SW 1271 (cell line): ENCODE measurements around the gene ARHGAP35.
"Not testable (repeated sequence)": the region's sequence is repeated elsewhere in the genome, so short reads cannot be mapped to it uniquely, and the experiment has no call there.

Experiments used
- DNase-seq, 2 experiments: peaks; one replicate each; lab custom pipeline; 2025; lab: John Stamatoyannopoulos, UW

Gene ARHGAP35

GRCh38 chr19:46871173-46871572 lies 10.4 kb downstream of the ARHGAP35 start:
- not testable (repeated sequence) for DNase-seq

GRCh38 chr19:46872967-46873366 lies 12.2 kb downstream of the ARHGAP35 start:
- no peak for DNase-seq

- DNase-seq, result no peak
Measured at GRCh38 chr19:46875234-46875633, 14.4 kb downstream of the ARHGAP35 start.

- no peak for DNase-seq
Measured at GRCh38 chr19:46875657-46876056, 14.9 kb downstream of the ARHGAP35 start.

- DNase-seq, result peak in 1 of 2 experiments; percentile 10
Measured at GRCh38 chr19:46878613-46879375, 18.0 kb downstream of the ARHGAP35 start.

GRCh38 chr19:46880431-46880830 lies 19.6 kb downstream of the ARHGAP35 start:
- no peak for DNase-seq

- DNase-seq, result no peak
Measured at GRCh38 chr19:46881092-46881491, 20.3 kb downstream of the ARHGAP35 start.

GRCh38 chr19:46882034-46882433 lies 21.2 kb downstream of the ARHGAP35 start:
- DNase-seq, result no peak

- DNase-seq, result not testable (repeated sequence)
Measured at GRCh38 chr19:46882751-46883150, 22.0 kb downstream of the ARHGAP35 start.

GRCh38 chr19:46885411-46885810 lies 24.6 kb downstream of the ARHGAP35 start:
- DNase-seq, result no peak

- no peak for DNase-seq
Measured at GRCh38 chr19:46886546-46887239, 25.9 kb downstream of the ARHGAP35 start.

GRCh38 chr19:46887240-46887782 lies 26.5 kb downstream of the ARHGAP35 start:
- no peak for DNase-seq

- DNase-seq, result peak in 1 of 2 experiments; percentile 32
Measured at GRCh38 chr19:46890423-46891170, 29.8 kb downstream of the ARHGAP35 start.

- DNase-seq, result no peak
Measured at GRCh38 chr19:46892252-46893179, 31.7 kb downstream of the ARHGAP35 start.

- DNase-seq, result no peak
Measured at GRCh38 chr19:46896076-46896794, 35.4 kb downstream of the ARHGAP35 start.

GRCh38 chr19:46898731-46899130 lies 37.9 kb downstream of the ARHGAP35 start:
- no peak for DNase-seq

- DNase-seq, result no peak
Measured at GRCh38 chr19:46900341-46900740, 39.5 kb downstream of the ARHGAP35 start.

- DNase-seq, result no peak
Measured at GRCh38 chr19:46901701-46902401, 41.1 kb downstream of the ARHGAP35 start.

GRCh38 chr19:46902402-46902766 lies 41.6 kb downstream of the ARHGAP35 start:
- no peak for DNase-seq

- peak in 1 of 2 experiments; percentile 8 for DNase-seq
Measured at GRCh38 chr19:46903458-46903857, 42.7 kb downstream of the ARHGAP35 start.
